Pulmonary artery endothelial cell (primary cell): ENCODE data around the gene MESP2. TPM values are rescaled to one million over a fixed set of nuclear protein-coding genes. Genes with fewer than 3 reads are reported as not detected.

Experiments used
- DNase-seq: peaks from one replicate; pipeline ENCODE4 v3.0.0-alpha.2; 2011; ENCODE audit warnings: low read depth, low spot score
- total RNA-seq: library from RNA; depleted of rRNA; stranded (reverse); fragments of >200 nt; gene quantifications from 2 replicates; pipeline ENCODE4 v1.2.3, GENCODE V29; 2014

Gene MESP2
- total RNA-seq, 1 donor from 2014 or later, result not detected

DNA sequence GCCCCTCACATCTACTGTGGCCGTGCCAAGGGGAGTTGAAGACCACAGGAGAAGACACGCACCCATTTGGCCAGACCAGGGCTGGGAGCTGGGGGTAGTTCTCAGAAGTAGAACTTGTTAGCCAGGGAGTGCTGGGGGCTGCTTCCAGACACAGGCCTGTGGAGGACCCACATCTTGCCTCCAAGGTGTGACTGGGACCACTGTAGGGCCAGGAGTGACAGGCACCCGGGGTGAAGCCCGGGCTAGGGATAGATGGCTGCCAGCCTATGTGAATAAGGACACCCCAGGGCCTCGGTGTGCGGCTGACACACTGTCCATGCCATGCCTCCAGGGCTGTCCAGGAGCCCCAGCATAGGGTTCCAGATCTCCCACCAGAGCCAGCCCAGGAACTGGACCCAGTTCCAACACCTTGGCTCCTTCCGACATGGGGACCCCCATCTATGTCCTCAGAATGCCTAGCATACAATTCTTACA lies 36.8 kb downstream of the MESP2 start:
- no peak for DNase-seq

GRCh38 chr15:89813381-89814111 lies 37.4 kb downstream of the MESP2 start:
- no peak for DNase-seq

DNA sequence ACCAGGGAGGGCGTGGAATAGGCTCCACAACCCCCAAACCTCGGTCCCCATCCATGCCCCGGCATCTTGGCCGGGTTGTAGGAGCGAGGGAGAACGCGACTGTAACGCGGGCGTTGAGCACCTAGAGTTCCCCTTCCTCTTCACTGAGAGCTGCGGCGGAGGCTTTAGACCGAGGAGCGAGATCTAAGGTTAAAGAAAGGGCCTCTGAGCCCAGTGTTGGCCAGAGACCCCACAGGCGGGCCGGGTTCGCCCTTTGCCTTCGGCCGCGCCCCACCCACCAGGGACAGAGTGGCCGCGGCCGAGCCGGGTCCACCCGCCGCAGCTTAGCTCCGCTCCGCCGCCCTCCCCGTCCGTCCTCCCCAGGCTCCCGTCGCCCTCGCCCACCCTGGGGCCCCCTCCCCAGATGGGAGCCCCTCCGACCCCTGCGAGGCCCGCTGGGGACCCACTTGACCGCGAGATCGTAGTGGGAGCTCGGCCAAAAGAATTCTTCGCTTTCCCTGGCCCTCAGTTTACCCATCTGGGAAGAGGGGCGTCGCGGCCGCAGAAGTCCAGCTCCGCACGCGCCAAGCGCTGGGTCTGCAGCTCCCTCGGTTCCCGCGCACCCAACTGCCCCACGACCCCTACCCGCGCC lies 38.1 kb downstream of the MESP2 start:
- no peak for DNase-seq

DNA sequence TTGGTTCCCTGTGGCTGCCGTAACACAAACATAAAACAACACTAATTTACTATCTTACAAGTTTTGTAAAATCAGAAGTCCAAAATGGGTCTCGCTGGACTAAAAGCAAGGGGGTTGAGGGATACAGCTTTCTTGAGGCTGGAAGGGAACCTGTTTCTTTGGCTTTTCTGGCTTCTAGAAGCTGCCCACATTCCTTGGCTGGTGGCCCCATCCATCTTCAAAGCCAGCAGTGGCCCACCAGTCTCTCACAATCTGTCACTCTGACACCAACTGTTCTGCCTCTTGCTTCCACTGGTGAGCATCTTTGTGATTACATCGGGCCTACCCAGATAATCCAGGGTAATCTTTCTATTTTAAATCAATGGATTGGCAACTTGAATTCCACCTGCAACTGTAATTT lies 39.6 kb downstream of the MESP2 start:
- no peak for DNase-seq

- DNase-seq, result no peak
These were observed 41.7 kb downstream of the MESP2 start for GRCh38 chr15:89817701-89818280.

DNA sequence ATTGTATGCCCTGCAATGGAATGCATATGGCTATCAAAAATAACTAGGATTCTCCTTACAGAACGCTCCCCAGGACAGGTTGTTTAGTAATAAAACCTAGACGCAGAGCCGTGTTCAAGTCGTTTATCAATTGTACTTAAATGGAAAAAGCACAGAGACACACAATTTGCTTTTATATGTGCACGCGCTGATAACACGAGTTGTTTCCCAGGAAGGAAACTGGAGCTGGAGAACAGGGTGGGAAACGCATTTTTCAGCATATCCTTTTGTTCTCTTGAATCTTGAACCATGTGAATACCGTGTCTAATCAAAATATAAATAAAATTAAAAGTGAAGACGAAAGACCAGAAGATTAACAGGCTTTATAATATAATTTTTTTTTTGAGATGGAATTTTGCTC lies 42.2 kb downstream of the MESP2 start:
- no peak for DNase-seq

DNA sequence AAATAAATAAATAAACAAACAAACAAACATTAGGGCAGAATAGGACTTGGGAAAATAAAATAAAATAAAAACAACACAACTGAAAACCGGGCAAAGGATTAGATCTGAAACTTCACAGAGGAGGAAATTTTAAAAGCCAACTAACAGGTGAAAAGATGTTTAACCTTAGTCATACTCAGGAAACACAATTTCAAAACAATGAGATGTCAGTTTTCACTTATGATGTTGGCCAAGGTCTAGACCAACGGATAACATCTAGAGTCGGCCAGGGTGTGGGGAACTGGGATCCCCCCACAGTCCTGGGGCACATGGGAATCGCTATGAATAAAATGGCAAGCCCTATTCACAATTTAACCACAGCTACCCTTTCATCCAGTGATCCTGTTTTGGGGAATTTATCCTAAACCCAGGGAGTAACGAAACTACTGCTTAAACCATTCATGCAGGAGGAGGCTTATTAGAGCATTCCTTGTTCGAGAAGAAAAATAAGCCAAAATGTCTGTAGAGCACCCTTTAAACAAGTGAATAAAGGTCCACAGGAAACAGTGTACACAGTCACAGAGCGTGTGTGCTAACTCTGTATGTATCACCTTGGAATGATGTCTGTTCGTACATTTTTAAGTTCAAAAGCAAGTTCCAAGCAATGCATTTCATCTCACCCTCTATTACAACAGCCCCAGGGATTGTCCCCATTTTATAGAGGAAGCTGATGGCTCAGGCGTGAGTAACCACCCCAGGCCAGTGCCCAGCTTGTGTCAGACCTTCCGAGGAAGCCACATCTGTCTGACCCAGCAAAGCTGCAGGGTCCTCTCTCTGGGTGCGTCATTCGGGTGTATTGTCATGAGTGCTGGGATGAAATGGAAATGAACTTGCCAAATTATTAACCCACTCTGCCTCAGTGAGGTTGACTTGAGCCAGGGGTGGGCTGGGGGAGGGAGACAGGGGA lies 44.8 kb downstream of the MESP2 start:
- no peak for DNase-seq

DNA sequence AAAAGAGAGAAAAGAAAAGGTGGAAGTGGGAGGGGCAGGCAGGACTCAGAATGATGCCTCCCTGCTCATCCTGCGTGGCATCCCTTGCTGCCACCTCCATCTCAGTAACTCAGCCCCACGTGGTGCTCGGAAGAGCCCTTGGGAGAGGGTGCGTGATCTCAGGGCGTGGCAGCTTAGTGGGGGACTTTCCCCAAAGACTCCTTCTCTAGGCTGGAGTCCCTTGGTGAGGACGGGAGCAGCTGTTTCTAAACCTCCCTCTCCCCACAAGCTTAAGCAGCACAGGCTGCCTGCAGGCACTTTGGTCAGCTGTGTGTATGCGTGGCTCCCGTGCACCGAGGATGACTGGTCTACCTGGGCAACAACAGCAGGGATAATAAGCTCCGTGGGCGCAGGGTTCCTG lies 45.9 kb downstream of the MESP2 start:
- DNase-seq, result no peak

DNA sequence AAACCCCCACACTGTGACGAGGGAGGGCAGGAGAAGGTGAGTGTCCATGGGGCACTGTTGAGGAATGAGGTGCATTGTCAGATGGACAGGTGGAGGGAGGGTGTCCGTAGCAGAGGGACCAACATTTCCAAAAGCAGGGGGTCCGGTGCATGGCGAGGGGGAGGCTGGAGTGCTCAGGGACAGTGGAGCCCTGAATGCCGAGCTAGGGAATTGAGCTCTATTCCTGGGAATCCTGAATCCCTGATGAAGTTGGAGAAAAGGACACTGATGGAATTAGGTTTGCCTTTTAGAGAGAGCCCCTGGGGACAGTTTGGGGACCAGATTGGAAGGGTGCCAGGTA lies 46.4 kb downstream of the MESP2 start:
- DNase-seq, result no peak

DNA sequence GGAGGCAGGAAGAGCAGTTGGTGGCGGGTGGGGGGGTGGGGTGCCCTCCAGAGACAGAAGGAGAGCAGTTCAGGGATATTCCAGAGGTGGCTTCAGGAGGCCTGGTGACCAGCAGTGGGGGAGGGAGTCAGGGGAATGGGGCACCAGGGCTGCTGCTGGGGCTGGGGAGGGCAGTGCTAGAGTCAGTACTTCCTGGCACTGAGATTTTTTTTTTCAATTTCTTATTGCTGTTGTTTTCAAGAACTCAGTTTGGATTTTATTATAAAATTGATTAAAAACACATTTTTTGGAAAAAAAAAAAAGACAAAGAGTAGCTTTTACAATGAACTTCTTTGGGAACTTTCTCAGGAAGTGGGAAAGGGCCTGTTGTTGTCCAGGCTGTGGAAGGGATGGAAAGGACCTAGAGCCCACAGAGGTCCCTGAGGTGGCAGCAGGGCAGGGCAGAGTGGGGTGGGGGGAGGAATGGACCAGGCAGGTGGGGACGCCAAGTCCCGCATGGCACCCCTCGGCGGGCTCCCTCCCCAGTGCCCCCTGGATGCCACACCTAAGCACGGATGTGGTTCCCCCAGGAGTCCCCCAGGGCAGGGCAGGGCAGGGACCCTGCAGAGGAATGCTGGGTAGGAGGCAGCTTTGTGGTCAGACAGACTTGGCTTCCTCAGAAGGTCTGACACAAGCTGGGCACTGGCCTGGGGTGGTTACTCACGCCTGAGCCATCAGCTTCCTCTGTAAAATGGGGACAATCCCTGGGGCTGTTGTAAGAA lies 47.0 kb downstream of the MESP2 start:
- DNase-seq, result no peak

DNA sequence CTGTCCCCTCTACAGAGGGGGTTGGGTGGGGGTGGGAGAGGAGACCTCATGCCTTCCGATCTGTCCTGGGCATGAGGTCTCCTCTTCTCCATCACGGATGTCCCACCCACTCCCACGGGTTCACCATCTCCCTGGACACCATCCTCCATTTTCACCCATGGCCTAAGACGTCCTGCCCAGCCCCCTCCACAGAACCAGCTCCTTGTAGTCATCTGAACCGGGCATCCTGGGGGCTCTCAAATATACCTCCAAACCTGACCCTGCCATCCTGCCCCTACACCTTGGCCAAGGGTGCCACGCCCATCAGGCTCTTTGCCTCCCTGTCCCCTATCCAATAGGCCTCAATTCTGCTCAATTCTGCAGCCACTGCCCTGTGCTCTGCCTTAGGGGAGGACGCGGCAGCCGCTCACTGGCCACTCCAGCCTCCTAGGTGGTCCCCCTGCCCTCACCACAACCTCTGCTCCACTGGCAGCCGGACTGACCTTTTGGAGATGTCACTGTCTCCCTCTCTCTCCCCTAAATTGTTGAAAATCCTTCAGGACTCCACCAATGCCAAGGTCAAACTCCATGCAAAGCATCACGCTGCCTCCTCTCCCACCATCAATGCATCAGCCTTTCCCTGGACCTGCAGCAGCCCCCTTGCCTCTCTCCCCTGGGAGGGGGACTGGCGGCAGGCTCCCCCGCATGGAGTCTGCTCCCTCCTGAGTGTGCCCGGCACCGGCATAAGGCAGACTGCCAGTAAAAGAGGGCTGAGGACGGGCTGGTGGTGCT lies 47.9 kb downstream of the MESP2 start:
- no peak for DNase-seq

DNA sequence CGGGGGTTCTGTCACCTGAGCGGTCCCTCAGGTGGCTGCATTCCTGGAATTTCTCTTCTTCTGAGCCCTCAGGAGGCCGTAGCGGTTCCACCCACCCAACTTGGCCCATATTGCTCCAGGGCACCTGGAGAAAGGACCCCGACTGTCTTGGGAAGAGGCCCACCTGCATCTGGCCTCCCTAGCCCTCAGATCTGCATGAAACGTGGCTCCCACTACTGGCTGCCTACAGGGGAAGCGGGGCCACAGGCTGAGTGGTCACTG lies 48.4 kb downstream of the MESP2 start:
- DNase-seq, result no peak

- no peak for DNase-seq
These were observed 49.3 kb downstream of the MESP2 start for GRCh38 chr15:89825271-89825940.

GRCh38 chr15:89826671-89827655 lies 50.8 kb downstream of the MESP2 start:
- DNase-seq, result no peak

DNA sequence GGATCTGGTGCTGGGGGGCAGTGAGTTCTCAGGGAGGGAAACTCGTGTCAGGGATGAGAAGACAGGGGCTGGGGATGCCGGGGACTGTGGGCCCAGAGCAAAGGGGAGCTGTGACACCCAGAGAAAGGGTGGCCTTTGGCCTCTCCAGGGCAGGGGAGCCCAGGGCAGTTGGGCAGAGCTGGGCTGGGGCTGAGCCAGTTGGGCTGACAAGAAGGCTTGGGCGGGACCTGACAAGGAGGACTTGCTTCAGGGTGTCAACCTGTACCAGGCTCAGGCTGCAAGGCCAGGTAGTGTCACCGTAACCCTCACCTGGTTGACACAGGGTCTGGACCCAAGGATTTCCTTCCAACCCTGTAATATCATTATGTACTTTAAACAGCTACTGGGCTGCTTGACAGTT lies 51.7 kb downstream of the MESP2 start:
- no peak for DNase-seq
